ENCODE data around the gene WDR5. TPM values are rescaled to one million over a fixed set of nuclear protein-coding genes. Genes with fewer than 3 reads are reported as not detected.

The WDR5 gene
- total RNA-seq, 1 experiment from 2014 or later, result 51.7 TPM

DNA sequence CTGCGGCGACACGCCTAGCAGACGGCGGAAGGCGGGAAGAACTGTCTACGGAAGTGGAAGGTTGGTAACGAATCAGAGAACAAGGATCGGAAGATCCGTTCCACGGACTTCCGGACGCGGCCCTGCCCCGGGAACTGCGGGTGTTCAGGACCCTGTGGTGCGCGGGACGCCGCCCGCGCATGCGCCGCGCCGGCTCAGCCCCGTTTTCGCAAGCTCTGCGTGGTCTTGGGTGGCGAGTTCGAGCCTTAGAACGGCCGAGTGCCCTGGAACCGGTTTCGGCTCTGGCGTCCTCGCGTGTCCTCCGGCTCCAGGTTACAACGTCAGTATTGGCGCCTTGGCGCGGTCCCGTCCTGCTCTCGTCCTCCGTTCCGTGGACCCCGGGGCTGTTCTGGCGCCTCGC, 29.0 kb downstream of the WDR5 start:
- no peaks in the 10 kb centered on the region for H3K4me1 ChIP-seq
- Mint-ChIP-seq H3K4me3 (ENCODE audit: unreplicated experiment) (no peak overlapping the region), H3K4me1 (ENCODE audit: low read depth, unreplicated experiment) (no peaks in the 10 kb centered on the region), H3K27ac (ENCODE audit: unreplicated experiment) (no peak overlapping the region), H3K9me3 (ENCODE audit: unreplicated experiment) (peaks cover 10% of the 10 kb centered on the region), H3K36me3 (ENCODE audit: insufficient read depth, unreplicated experiment) (peaks cover 36% of the 10 kb centered on the region), H3K27me3 (ENCODE audit: insufficient read depth, unreplicated experiment) (no peaks in the 10 kb centered on the region)
- BruUV-seq (replicated peaks), result no TSS peak
- no peak overlapping the region for H3K4me3 ChIP-seq (ENCODE audit: low read depth, low read length)
- TF ChIP-seq, protein P1, sequence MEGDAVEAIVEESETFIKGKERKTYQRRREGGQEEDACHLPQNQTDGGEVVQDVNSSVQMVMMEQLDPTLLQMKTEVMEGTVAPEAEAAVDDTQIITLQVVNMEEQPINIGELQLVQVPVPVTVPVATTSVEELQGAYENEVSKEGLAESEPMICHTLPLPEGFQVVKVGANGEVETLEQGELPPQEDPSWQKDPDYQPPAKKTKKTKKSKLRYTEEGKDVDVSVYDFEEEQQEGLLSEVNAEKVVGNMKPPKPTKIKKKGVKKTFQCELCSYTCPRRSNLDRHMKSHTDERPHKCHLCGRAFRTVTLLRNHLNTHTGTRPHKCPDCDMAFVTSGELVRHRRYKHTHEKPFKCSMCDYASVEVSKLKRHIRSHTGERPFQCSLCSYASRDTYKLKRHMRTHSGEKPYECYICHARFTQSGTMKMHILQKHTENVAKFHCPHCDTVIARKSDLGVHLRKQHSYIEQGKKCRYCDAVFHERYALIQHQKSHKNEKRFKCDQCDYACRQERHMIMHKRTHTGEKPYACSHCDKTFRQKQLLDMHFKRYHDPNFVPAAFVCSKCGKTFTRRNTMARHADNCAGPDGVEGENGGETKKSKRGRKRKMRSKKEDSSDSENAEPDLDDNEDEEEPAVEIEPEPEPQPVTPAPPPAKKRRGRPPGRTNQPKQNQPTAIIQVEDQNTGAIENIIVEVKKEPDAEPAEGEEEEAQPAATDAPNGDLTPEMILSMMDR (IDR thresholded peaks at IDR 0.05; ENCODE audit: insufficient read depth in 1 of 2, low read depth in 1 of 2, low read length in 1 of 2, severe bottlenecking in 1 of 2, unreplicated experiment in 1 of 2), result no peak
- intact Hi-C loops (cut with micrococcal nuclease; ENCODE audit: unreplicated experiment), result loop anchor here (2.0 kb wide), 1 partner anchor 30 kb away; no protein-coding TSS in a partner anchor
- no peaks in the 10 kb centered on the region; the same call in 1 of the 2 replicates for H3K36me3 ChIP-seq (ENCODE audit: control insufficient read depth, insufficient read depth, low read length)
- CTCF ChIA-PET, result interaction anchor here (0.5 to 1.2 kb wide), 5 partner anchors 24 to 705 kb away, joined by 3 to 4 read pairs (median 3); partner anchors contain the start of gene WDR5
- H3K27me3 ChIP-seq (replicated peaks; ENCODE audit: control insufficient read depth, insufficient read depth, low read length), result no peaks in the 10 kb centered on the region
- DNase-seq, result no peak
- no peaks in the 10 kb centered on the region for H3K9me3 ChIP-seq
- POLR2A ChIA-PET, result interaction anchor here (1.0 to 1.3 kb wide), 3 partner anchors 29 to 164 kb away, joined by 5 to 7 read pairs (median 5); partner anchors contain the start of gene WDR5

DNA sequence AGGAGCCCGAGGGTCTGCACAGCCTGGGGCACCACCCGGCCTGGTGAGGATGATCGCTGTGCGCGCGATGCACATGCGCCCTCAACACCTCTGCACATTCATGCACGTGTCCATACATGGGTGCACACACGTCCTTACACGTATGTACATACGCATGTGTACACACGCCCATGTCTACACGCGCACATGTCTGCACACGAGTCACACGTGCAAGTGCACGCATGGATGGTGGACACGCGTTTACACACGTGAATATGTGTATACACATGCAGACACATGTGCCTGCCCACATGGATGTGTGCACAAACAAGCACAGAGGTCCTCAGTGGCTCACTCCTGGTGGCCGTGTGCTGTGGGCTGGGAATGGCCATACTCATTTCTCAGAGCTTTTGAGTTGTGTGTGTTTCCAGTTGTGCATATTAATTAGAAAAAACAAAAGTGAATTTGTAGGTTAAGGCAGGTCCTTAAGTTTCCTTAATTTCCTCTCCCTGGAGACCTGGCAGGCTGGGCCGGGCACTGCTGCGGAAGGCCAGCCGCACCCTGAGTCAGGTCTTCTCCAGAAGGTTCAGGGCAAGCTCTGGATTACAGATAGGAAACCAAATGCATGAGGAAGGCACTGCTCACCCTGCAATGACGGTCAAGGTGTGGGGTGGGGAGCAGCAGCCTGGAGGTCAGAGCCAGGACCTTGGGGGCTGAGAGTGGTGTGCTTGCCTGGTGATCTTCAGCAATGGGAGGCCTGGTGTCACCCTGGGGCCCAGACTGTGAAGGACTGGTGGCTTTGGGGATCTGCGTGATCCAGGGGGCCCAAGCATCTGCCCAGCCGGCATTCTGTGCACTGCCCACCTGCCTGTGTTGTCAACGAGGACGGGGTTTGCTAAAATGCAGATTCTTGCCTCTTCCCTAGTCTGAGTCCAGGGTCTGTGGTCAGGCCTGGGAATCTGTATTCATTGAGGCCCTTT, 29.8 kb downstream of the WDR5 start:
- DNase-seq, result peak; percentile 43 to 62
- Histone ChIP-seq H3K27me3 (replicated peaks; ENCODE audit: control insufficient read depth, insufficient read depth, low read length) (no peaks in the 10 kb centered on the region), H3K36me3 (ENCODE audit: control insufficient read depth, insufficient read depth, low read length) (no peaks in the 10 kb centered on the region; the same call in 1 of the 2 replicates), H3K4me1 (no peaks in the 10 kb centered on the region), H3K4me3 (ENCODE audit: low read depth, low read length) (no peak overlapping the region), H3K9me3 (no peaks in the 10 kb centered on the region)
- Mint-ChIP-seq H3K27me3 (ENCODE audit: insufficient read depth, unreplicated experiment) (no peaks in the 10 kb centered on the region), H3K4me1 (ENCODE audit: low read depth, unreplicated experiment) (no peaks in the 10 kb centered on the region), H3K36me3 (ENCODE audit: insufficient read depth, unreplicated experiment) (peaks cover 28% of the 10 kb centered on the region), H3K4me3 (ENCODE audit: unreplicated experiment) (no peak overlapping the region), H3K27ac (ENCODE audit: unreplicated experiment) (no peak overlapping the region), H3K9me3 (ENCODE audit: unreplicated experiment) (peaks cover 10% of the 10 kb centered on the region)
- ChIA-PET CTCF (interaction anchor here (1.0 kb wide), 1 partner anchor 277 kb away, joined by 4 read pairs; no protein-coding TSS in a partner anchor), POLR2A (interaction anchor here (1.0 to 1.3 kb wide), 3 partner anchors 30 to 163 kb away, joined by 5 to 7 read pairs (median 5); partner anchors contain the start of gene WDR5)
- TF ChIP-seq, protein P1 (IDR thresholded peaks at IDR 0.05; ENCODE audit: insufficient read depth in 1 of 2, low read depth in 1 of 2, low read length in 1 of 2, severe bottlenecking in 1 of 2, unreplicated experiment in 1 of 2), result no peak
- BruUV-seq (replicated peaks), result no TSS peak
- intact Hi-C loops (cut with micrococcal nuclease; ENCODE audit: unreplicated experiment), result loop anchor here (2.0 kb wide), 1 partner anchor 31 kb away; no protein-coding TSS in a partner anchor

DNA sequence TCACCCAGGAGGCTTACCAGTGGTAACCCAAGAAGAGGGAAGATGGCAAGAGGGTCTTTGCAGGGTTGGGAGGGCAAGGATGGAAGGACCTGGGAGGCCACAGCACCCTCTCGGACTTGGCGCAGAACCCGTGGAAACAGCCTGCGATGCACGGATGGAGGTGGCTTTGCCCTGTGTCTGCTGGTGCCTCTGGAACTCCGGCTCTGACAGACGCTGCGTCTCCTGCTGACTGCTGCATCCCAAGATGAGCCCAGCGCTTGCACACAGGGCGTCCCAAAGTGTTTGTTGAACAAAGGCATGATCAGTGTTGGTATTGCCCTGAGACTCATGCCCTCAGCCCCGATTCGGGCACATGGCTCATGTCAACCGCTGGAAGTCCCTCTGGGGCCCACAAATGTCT, 30.5 kb downstream of the WDR5 start:
- CTCF ChIA-PET, result no interaction called here
- Mint-ChIP-seq H3K9me3 (ENCODE audit: unreplicated experiment) (peaks cover 10% of the 10 kb centered on the region), H3K4me1 (ENCODE audit: low read depth, unreplicated experiment) (no peaks in the 10 kb centered on the region), H3K27ac (ENCODE audit: unreplicated experiment) (no peak overlapping the region), H3K4me3 (ENCODE audit: unreplicated experiment) (peak overlapping the region; percentile 31), H3K36me3 (ENCODE audit: insufficient read depth, unreplicated experiment) (peaks cover 22% of the 10 kb centered on the region), H3K27me3 (ENCODE audit: insufficient read depth, unreplicated experiment) (no peaks in the 10 kb centered on the region)
- no peaks in the 10 kb centered on the region for H3K4me1 ChIP-seq
- no peaks in the 10 kb centered on the region for H3K9me3 ChIP-seq
- no peak for DNase-seq
- H3K36me3 ChIP-seq (ENCODE audit: control insufficient read depth, insufficient read depth, low read length), result no peaks in the 10 kb centered on the region; the same call in 1 of the 2 replicates
- H3K4me3 ChIP-seq (ENCODE audit: low read depth, low read length), result no peak overlapping the region
- TF ChIP-seq, protein P1 (IDR thresholded peaks at IDR 0.05; ENCODE audit: insufficient read depth in 1 of 2, low read depth in 1 of 2, low read length in 1 of 2, severe bottlenecking in 1 of 2, unreplicated experiment in 1 of 2), result no peak
- intact Hi-C loops (cut with micrococcal nuclease; ENCODE audit: unreplicated experiment), result no loop called here
- BruUV-seq (replicated peaks), result no TSS peak
- POLR2A ChIA-PET, result no interaction called here
- no peaks in the 10 kb centered on the region for H3K27me3 ChIP-seq (replicated peaks; ENCODE audit: control insufficient read depth, insufficient read depth, low read length)

Measured in Caco-2 (cell line).